Activated CD4-positive, CD25-positive, alpha-beta regulatory T cell treated with anti-CD3 and anti-CD28 coated beads, Interleukin-2, amount 50 U/mL, for 16 hours (primary cell): Measurements from ENCODE around the gene BZW2.

Experiments used
- DNase-seq: peaks from one replicate; pipeline ENCODE4 v3.0.0-alpha.2; 2020; ENCODE audit warnings: low read depth, low spot score

BZW2 gene

DNA sequence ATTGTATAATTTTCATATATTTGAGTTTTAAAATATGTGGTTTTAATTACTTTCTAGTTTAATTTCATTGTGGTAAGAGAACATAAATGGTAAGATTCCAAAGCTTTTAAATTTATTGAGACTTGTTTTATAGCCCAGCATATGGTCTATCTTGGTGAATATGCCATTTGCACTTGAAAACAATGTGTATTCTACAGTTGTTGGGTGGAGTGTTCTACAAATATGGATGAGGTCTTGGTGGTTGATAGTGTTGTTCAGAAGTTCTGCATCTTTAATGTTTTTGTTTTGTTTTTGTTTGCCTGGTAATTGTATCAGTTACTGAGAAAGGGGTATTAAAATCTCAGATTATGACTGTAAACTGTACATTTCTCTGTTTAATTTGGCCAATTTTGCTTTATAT is 69.9 kb downstream of the BZW2 start:
- no peak for DNase-seq

DNA sequence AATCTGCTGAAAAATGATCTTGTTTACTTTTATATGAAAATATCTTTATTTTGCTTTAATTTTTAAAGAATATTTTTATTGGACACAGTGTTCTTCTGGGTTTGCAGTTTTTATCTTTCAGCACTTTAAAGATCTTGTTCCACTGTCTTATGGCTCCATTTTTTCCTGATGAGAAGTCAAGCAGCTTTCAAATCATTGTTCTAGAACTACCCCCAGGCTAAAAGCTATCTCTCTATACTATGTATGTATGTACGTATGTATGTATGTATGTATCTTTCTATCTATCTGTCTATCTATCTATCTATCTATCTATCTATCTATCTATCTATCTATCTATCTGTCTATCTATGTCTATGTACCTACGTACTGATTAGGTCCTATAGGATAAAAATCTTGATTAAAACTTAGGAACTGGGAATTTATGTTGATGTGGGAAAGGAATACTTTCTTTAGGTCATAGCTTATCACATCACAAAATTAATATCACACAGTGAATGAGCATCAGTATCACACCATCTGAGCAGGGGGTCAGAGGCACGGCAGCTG is 72.2 kb downstream of the BZW2 start:
- DNase-seq: no peak

- DNase-seq: no peak
Measured at GRCh38 chr7:16719699-16720098, 73.7 kb downstream of the BZW2 start.

DNA sequence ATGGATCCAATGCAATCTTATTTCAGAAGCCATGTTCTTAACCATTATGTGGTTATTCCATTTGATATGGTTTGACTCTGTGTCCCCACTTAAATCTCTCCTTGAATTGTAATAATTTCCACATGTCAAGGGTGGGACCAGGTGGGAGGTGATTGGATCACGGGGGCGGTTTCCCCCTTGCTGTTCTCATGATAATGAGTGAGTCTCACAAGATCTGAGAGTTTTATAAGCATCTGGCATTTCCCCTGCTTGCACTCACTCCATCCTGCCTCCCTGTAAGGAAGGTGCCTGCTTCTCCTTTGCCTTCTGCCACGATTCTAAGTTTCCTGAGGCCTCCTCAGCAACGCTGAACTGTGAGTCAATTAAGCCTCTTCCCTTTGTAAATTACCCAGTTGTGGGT is 75.6 kb downstream of the BZW2 start:
- no peak for DNase-seq

- no peak for DNase-seq
Measured at GRCh38 chr7:16724344-16724743, 78.4 kb downstream of the BZW2 start.

GRCh38 chr7:16726189-16726588 is 80.2 kb downstream of the BZW2 start:
- DNase-seq: no peak

DNA sequence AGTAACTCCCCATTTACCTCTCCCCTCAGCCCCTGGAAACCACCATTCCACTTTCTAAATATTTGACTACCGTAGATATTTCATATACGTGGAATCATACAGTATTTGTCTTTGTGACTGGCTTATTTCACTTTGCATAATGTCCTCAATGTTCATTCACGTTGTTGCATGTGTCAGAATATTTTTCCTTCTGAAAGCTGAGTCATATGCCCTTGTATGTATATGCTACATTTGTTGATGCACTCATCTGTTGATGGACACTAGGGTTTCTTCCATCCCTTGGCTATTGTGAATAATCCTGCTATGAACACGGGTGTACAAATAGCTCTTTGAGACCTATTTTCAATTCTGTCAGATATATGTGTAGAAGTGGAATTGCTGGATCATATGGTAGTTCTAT is 81.8 kb downstream of the BZW2 start:
- DNase-seq: no peak

GRCh38 chr7:16728811-16729210 is 82.8 kb downstream of the BZW2 start:
- DNase-seq: no peak

DNA sequence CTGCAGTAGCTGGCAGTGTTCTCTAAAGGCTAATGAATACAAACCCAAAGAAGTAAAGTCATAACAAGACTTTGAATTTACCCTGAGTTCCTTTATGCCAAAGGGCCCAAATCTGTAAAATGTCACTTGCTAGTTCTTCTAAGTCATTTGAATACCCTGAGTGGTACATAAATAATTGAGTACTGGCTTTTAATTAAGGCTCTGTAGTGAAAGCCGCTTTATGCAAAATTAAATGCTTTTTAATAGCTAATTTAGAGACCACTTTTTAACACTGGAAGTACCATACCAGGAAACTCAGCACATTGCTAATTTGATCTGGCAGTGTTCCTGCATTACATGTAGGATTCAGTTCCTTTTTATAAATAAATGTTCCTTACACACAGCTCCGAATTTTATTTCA is 83.6 kb downstream of the BZW2 start:
- DNase-seq: no peak

- no peak for DNase-seq
Measured at GRCh38 chr7:16730937-16731336, 85.0 kb downstream of the BZW2 start.

DNA sequence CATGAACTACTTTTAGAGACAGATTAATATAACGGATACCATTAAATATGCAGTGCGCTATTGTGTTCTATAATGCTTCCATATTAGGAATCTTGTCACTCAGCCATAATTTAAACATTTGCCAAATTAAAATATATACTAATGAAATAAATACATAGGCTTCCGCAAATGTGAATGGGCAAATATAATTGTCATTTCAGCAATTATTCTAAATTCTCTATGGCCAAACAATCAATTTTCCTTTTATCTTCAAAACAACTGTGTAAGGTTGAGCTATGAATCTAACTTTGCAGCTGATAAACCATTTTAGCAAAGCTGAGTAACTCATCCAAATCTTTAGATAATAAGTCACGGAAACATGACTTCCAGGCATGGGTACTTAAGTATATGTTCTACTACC is 86.8 kb downstream of the BZW2 start:
- DNase-seq: no peak

DNA sequence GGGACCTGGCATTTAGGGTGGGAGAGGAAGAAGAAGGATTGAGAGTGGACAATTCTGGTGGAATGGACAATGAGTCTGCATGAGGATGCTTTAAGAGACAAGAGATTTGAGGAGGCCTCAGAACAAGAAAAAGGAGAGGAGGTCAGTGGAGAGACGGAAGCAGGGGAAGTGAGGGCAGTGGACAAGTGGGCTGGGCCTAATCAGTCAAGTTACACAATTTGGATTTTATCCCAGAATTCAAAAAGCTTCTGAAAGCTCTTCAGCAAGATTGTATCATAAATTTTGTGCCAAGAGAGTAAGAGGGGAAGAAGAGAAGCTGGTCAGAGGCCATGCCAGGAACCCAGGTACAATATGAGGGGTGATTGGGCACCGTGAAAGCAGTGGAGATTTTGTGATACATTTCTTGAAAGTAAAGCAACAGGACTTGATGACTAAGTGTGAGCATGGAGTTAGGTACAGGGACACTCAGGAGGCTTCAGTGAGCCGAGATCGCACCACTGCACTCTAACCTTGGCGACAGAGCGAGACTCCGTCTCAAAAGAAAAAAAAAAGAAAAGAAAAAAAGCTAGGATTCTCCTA is 88.3 kb downstream of the BZW2 start:
- no peak for DNase-seq

DNA sequence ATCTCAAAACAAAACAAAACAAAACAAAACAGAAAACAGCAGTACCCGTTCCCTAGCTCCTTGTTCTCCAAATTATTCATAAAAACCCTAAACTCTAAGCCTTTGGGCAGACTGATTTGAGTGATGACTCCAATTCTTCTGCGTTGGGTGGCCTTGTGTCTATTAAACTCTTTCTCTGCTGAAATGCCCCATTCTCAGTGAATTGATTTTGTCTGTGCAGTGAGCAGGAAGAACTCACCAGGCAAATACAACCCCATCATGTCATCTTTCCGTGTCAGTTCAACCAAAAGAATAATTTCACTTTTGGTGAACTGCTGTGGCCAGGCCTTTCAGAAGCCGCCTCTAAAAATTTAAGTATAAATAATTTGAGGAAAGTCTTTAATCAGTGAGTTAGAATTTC is 89.0 kb downstream of the BZW2 start:
- DNase-seq: no peak

DNA sequence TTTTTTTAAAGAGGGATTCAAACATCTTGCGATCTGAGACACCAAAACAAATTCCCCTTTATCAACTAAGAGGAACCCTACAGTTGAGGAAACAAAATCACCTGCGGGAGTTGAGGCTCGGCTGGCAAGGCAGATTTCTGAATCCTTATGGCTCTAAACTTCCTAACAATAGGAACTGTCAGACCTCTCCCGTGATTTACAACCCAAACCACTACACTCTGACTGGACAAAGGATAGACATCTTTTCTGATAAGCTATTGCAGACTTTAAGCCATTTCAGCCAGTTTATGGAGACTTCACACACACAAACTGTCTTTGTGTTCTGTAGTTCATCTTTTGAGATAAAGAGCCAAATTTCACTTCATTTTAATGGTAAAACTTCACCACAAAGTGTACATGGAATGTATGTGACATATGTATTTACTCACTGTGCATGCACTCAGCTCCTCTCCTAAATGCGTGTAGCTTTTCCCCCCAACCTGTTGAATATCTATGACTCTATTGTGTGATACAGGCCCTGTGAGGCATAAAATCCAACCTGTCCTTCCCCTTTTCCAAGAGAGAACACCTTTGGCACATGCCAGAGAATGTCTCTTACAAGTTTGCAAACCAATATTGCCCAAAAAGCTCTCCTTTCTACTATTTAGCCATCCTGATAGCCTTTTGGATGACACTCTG is 92.2 kb downstream of the BZW2 start:
- no peak for DNase-seq

DNA sequence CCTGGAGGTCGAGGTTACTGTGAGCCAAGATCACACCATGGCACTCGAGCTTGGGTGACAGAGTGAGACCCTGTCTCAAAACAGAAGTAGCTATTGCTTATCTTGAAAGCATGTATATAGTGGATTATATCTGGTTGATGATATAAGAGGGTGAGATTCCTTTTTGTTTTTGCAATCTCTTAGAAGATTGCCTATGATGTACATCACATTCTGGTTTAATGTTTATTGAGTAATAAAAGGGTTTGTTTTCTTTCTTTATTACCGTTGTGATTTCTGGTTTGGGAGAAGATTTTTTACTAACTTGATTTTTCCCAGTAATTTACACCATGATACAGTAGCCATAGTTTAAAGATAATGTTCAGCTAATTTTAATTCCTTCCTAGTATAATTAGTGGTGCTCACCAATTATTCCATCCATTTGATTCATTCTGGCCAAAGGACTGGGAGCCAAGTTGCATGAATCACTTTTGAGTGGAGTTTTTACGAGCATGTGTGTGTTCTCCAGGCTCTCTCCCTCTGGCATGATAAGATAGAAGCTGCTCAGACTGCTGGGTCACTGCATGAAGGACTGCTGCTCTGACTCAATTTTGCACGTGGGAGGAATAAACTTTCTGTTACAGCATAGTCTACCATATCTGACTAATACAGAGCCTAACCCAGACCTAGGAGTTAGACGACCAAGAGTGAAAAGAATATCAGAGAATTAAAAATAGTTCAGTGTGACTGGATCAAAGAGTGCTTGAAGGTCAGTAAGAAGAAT is 94.1 kb downstream of the BZW2 start:
- no peak for DNase-seq

- no peak for DNase-seq
Measured at GRCh38 chr7:16740623-16740953, 94.6 kb downstream of the BZW2 start.

DNA sequence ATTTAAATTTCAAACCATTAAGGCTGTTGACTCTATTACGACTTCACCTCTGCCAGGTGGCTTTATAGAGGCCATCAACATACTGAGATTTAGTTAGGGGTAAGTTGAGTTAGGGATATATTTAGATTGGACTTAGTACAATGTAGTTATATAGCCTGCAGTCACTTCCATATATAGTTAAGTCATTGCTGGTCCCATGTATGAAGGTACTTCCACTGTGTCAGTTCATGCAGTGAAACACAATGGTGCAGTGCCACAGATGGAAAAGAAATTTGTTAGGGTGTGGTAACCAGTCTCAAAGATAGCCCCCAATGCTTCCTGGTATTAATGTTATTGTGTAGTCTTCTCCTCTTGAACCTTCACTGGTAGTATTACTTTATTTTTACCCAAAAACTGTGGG is 95.0 kb downstream of the BZW2 start:
- no peak for DNase-seq

DNA sequence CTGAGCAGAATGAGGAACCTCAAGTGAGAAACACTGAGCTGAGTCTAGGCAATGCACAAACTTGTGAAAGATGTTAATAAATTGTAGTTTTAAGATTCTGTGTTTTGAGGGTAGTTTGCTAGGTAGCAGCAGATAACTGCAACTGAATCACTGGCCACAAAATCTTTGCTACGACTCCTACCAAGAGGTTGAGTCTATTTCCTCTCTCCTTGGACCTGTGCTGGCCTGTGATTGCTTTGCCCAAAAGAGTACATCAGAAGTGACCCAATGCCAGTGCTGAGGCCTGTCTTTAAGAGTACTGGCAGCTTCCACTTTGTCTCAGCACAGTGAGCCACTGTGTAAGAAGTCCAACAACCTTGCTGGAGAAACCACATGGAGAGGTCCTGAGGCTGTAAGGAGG is 95.7 kb downstream of the BZW2 start:
- no peak for DNase-seq

GRCh38 chr7:16742547-16742946 is 96.6 kb downstream of the BZW2 start:
- no peak for DNase-seq

DNA sequence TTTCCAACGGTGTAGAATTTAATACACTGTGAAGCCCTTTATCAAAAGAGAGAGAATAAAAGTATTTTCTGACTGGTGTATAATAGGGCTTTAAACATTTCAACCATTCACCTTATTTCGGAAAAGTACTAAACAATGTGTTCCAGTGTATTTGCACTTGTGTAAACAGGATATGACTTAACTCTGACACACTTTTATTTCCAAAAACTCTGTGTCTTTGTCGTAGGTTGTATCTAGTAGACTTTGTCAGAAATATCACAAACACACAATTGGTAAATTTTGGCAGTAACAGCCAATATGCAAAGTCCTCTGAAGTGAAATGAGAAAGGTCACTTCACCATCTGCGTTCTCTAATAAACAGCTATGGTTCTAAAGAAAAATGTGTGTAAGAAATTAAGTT is 97.3 kb downstream of the BZW2 start:
- DNase-seq: no peak

DNA sequence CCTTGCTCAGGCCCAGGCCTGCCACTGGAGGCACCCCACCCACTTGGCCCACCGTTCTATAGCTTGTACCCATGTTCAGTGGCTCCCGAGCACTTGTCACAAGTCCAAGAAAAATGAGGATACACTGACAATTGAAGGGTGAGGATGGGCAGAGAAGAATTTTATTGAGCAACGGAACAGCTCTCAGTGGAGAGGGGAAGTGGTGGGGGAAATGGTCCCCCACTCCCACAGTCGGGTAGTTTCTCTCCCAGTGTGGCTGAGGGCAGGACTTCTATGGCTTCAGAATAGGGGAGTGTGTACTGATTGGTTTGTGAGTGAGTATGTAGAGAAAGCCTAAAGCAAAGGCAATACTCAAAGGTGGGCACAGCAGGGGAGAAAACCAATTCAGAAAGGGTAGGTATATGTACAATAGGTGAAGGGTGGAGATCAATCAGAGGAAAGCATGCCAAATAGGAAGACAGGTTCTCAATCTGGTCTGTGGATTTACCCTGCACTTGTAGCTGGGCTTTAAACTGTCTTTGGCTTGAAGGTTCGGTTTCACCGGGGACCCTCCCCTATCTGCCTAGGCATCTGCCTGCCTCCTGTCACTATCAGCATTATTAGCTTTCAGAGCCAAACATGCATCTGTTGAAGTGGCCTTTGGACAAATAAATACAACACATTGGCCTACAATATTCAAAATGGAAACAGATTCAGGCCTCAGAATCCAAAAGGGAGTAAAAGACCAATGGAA is 98.7 kb downstream of the BZW2 start:
- DNase-seq: no peak

DNA sequence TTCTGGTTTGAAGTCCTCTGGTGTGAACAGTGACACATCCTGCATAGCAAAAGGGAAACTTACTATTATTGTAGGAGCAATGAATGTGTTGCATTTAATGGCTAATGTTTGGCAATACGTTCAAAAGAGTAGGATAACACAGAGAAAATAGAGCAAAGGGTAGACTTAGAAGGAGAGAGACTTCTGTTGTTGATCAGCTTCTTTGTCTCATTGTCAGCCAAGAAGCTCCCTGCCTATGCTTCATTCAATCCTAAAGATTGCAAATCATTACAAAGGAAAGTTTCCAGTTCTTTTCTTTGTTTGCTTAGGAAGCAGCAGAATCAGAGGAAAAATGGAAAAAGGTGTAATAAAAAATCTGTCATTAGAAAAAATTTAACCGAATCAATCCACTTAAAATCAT is 99.7 kb downstream of the BZW2 start:
- no peak for DNase-seq
